ENCODE measurements around the gene LRRC41. TPM values are rescaled to one million over a fixed set of nuclear protein-coding genes. Genes with fewer than 3 reads are reported as not detected.

Gene LRRC41
- total and polyA plus RNA-seq, 7 experiments from 2014 or later, result 34.4 to 63.4 (median 40.4) TPM

DNA sequence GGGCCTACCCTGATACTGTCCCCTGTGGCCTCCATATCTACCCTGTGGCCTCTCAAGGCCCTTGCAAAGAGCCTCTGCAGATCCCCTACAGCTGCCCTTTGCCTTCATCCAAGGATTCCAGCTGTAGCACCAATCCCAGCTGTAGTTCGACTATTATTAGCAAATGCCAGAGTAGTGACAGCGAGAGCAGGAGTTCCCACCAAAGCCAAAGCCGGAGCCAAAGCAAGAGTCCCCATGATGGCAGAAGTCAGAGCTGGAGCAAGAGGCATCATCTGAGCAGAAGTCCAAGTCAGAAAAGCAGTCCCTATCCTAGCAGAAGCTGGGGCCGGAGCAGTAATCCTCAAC lies 39.9 kb upstream of the LRRC41 start:
- ATAC-seq (no peak), DNase-seq (no peak)
- Mint-ChIP-seq H3K4me3 (no peak overlapping the region), H3K36me3 (peaks cover 4 to 40% (median 8%) of the 10 kb centered on the region in 5 donors), H3K9me3 (peaks cover 0 to 5% (median 0%) of the 10 kb centered on the region in 11 donors), H3K27me3 (no peaks in the 10 kb centered on the region), H3K4me1 (peaks cover 35 to 60% (median 49%) of the 10 kb centered on the region in 7 donors), H3K27ac (peak overlapping the region; percentile 8 to 100 (median 98))
- intact Hi-C loops (cut with micrococcal nuclease), result loop anchor here in 1 of 2 donors (10.0 kb wide), 1 partner anchor 59 kb away; no protein-coding TSS in a partner anchor
- H3K4me1 ChIP-seq (ENCODE audit: control insufficient read depth in 2 of 2, insufficient read depth in 2 of 2, low read length in 2 of 2), result peaks cover 5% of the 10 kb centered on the region in 2 donors
- H3K27ac ChIP-seq (ENCODE audit: low read depth, low read length), result peak overlapping the region; percentile 97
- ChIA-PET CTCF (no interaction called here), POLR2A (no interaction called here)
- H3K9me3 ChIP-seq (ENCODE audit: control insufficient read depth in 2 of 3, low read length in 3 of 3), result no peaks in the 10 kb centered on the region
- peaks cover 0 to 47% (median 0%) of the 10 kb centered on the region in 3 experiments for H3K36me3 ChIP-seq (ENCODE audit: control insufficient read depth in 2 of 3, insufficient read depth in 3 of 3, low read length in 3 of 3)
- no peaks in the 10 kb centered on the region for H3K27me3 ChIP-seq (ENCODE audit: control insufficient read depth in 2 of 2, insufficient read depth in 2 of 2, low read length in 2 of 2)
- no peak overlapping the region for H3K4me3 ChIP-seq (ENCODE audit: low read length)

DNA sequence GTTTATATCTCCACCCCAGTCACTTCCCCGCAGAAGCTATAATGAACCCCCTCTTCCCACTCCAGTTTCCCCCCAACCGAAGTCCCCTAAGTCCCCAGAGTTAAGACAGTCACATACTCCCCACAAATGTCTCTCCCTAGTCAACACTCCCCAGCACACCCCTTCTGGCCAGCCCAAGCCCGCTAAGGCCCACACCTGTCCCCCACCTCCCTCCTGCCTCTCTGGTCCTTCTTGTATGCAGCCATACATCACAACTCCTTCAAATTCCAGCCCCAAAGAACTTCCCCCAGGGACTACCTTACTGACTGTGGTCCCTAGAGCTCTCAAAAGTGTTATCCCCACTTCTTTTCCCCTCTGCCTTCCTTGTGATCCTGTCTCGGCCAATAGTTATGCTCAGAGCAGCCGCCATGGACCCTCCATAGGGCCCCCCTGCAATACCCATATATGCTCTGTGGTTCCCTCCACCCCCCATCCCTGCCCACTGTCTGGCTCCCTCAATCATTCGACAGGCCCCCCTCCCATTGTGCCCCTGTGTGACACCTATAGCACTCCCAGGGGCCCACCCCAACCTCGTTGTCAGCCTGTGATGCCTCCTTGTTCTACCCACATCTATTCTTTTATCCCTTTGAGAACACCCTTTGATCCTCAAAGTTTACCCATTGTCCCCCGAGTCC lies 39.4 kb upstream of the LRRC41 start:
- intact Hi-C loops (cut with micrococcal nuclease), result loop anchor here in 1 of 2 donors (10.0 kb wide), 1 partner anchor 58 kb away; no protein-coding TSS in a partner anchor
- peak overlapping the region in 7 of 10 donors; percentile 3 to 100 (median 100) for H3K4me3 Mint-ChIP-seq
- ATAC-seq, result no peak
- peaks cover 31 to 55% (median 44%) of the 10 kb centered on the region in 7 donors for H3K4me1 Mint-ChIP-seq
- Histone ChIP-seq H3K27me3 (ENCODE audit: control insufficient read depth in 2 of 2, insufficient read depth in 2 of 2, low read length in 2 of 2) (no peaks in the 10 kb centered on the region), H3K9me3 (ENCODE audit: control insufficient read depth in 2 of 3, low read length in 3 of 3) (no peaks in the 10 kb centered on the region), H3K27ac (ENCODE audit: low read depth, low read length) (peak overlapping the region; percentile 97), H3K4me1 (ENCODE audit: control insufficient read depth in 2 of 2, insufficient read depth in 2 of 2, low read length in 2 of 2) (peaks cover 5% of the 10 kb centered on the region in 2 donors), H3K4me3 (ENCODE audit: low read length) (no peak overlapping the region), H3K36me3 (ENCODE audit: control insufficient read depth in 2 of 3, insufficient read depth in 3 of 3, low read length in 3 of 3) (peaks cover 0 to 45% (median 0%) of the 10 kb centered on the region in 3 experiments)
- peaks cover 3 to 35% (median 4%) of the 10 kb centered on the region in 5 donors for H3K36me3 Mint-ChIP-seq
- CTCF ChIA-PET, result interaction anchor here (1.2 kb wide), 1 partner anchor 8 kb away, joined by 4 read pairs; no protein-coding TSS in a partner anchor
- H3K27me3 Mint-ChIP-seq, result no peaks in the 10 kb centered on the region
- no peak for DNase-seq
- peak overlapping the region; percentile 46 to 100 (median 100) for H3K27ac Mint-ChIP-seq
- POLR2A ChIA-PET, result interaction anchor here (0.5 to 1.5 kb wide), 2 partner anchors 22 to 40 kb away, joined by 4 to 6 read pairs; no protein-coding TSS in a partner anchor
- H3K9me3 Mint-ChIP-seq, result peaks cover 0 to 5% (median 0%) of the 10 kb centered on the region in 11 donors

- Mint-ChIP-seq H3K9me3 (peaks cover 0 to 5% (median 0%) of the 10 kb centered on the region in 11 donors), H3K4me3 (peak overlapping the region; percentile 69 to 100 (median 100)), H3K4me1 (peaks cover 27 to 55% (median 44%) of the 10 kb centered on the region in 7 donors), H3K27me3 (no peaks in the 10 kb centered on the region), H3K27ac (peak overlapping the region; percentile 87 to 100 (median 100)), H3K36me3 (peaks cover 3 to 30% (median 4%) of the 10 kb centered on the region in 5 donors)
- ChIA-PET POLR2A (interaction anchor here (0.5 to 1.5 kb wide), 2 partner anchors 22 to 39 kb away, joined by 4 to 6 read pairs; no protein-coding TSS in a partner anchor), CTCF (interaction anchor here (0.8 to 1.2 kb wide), 3 partner anchors 8 to 96 kb away, joined by 3 to 4 read pairs (median 3); no protein-coding TSS in a partner anchor)
- Histone ChIP-seq H3K36me3 (ENCODE audit: control insufficient read depth in 2 of 3, insufficient read depth in 3 of 3, low read length in 3 of 3) (peaks cover 0 to 39% (median 0%) of the 10 kb centered on the region in 3 experiments), H3K4me1 (ENCODE audit: control insufficient read depth in 2 of 2, insufficient read depth in 2 of 2, low read length in 2 of 2) (peaks cover 5% of the 10 kb centered on the region in 2 donors), H3K4me3 (ENCODE audit: low read length) (no peak overlapping the region), H3K27me3 (ENCODE audit: control insufficient read depth in 2 of 2, insufficient read depth in 2 of 2, low read length in 2 of 2) (no peaks in the 10 kb centered on the region), H3K27ac (ENCODE audit: low read depth, low read length) (peak overlapping the region; percentile 97), H3K9me3 (ENCODE audit: control insufficient read depth in 2 of 3, low read length in 3 of 3) (no peaks in the 10 kb centered on the region)
- intact Hi-C loops (cut with micrococcal nuclease), result loop anchor here in 1 of 2 donors (10.0 kb wide), 1 partner anchor 57 kb away; no protein-coding TSS in a partner anchor
- DNase-seq, result peak in 2 of 9 donors; percentile 12 to 14
- no peak for ATAC-seq
Measured at GRCh38 chr1:46342084-46342656, 38.8 kb upstream of the LRRC41 start.

DNA sequence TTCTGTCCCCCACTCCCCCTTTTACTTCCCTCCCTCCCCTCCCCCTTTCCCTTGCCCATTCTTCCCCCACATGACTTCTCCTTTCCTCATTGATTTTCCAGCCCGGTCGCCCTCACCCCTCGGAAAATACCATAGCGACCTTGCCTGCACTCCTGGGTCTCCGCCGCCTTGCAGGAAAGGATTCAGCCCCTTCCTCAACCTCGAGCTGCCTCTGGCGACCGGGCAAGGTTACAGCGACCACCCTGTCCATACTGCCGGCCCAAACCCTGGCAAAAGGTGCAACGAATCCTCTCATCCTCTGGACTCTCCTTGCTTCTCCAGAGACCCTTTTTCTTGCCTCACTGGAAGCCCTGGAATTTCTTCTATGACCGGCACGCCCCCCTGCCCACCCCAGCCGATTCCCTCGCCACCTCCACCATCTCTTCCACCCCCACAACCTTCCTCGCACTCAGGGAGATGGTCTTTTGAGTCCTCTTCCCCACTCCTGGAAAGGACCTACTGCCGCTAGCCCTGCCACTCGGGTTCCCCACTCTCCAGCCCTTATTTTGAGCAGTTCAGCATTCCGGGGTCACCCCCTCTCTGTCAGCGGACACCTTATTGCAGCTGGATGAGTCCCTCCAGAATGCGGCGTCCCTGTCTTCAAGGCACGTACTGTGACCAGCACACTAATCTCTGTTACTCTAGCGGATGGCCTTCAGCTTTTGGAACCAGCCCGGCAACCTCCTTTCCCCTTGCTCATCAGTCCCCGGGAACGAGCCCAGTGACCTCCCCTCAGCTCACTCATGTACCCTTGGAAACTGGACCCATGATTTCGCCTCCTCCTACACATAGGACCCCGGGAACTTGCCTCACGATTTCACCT lies 38.0 kb upstream of the LRRC41 start:
- H3K4me3 Mint-ChIP-seq, result peak overlapping the region; percentile 84 to 100 (median 100)

GRCh38 chr1:46340404-46341221 lies 37.2 kb upstream of the LRRC41 start, which contains the start of gene NSUN4:
Gene NSUN4, plus strand, starts transcription at chr1:46340807. Its CDS starts 20 bp downstream, at chr1:46340827.
- Histone ChIP-seq H3K4me1 (ENCODE audit: control insufficient read depth in 2 of 2, insufficient read depth in 2 of 2, low read length in 2 of 2) (peaks cover 5% of the 10 kb centered on the region in 2 donors), H3K36me3 (ENCODE audit: control insufficient read depth in 2 of 3, insufficient read depth in 3 of 3, low read length in 3 of 3) (peaks cover 0 to 30% (median 0%) of the 10 kb centered on the region in 3 experiments), H3K27ac (ENCODE audit: low read depth, low read length) (peak within 1 kb of the TSS; percentile 97), H3K4me3 (ENCODE audit: low read length) (peak within 1 kb of the TSS; percentile 93), H3K27me3 (ENCODE audit: control insufficient read depth in 2 of 2, insufficient read depth in 2 of 2, low read length in 2 of 2) (no peaks in the 10 kb centered on the region), H3K9me3 (ENCODE audit: control insufficient read depth in 2 of 3, low read length in 3 of 3) (no peaks in the 10 kb centered on the region)
- Mint-ChIP-seq H3K27me3 (no peaks in the 10 kb centered on the region), H3K36me3 (peaks cover 3 to 21% (median 4%) of the 10 kb centered on the region in 5 donors), H3K27ac (peak within 1 kb of the TSS; percentile 95 to 100 (median 100)), H3K4me1 (peaks cover 27 to 54% (median 42%) of the 10 kb centered on the region in 7 donors), H3K9me3 (peaks cover 0 to 5% (median 0%) of the 10 kb centered on the region in 11 donors), H3K4me3 (peak within 1 kb of the TSS; percentile 84 to 100 (median 100))
- intact Hi-C loops (cut with micrococcal nuclease), result loop anchor here (1.0 to 10.0 kb wide), 4 partner anchors 8 to 93 kb away; partner anchors contain the start of genes LRRC41 (in 2 of the 2), RAD54L (in 2 of the 2) and UQCRH (in 2 of the 2)
- POLR2A ChIA-PET, result interaction anchor here (1.1 to 2.0 kb wide), 4 partner anchors 10 to 94 kb away, joined by 3 to 12 read pairs (median 6); partner anchors contain the start of genes LRRC41, RAD54L and UQCRH
- ATAC-seq (peak; percentile 93), DNase-seq (peak; percentile 74 to 88 (median 85))
- CTCF ChIA-PET, result no interaction called here

More for the DNA sequence above, 38.0 kb upstream of the LRRC41 start:
- H3K4me3 ChIP-seq (ENCODE audit: low read length), result peak overlapping the region; percentile 93
- H3K9me3 Mint-ChIP-seq, result peaks cover 0 to 5% (median 0%) of the 10 kb centered on the region in 11 donors
- peaks cover 27 to 55% (median 42%) of the 10 kb centered on the region in 7 donors for H3K4me1 Mint-ChIP-seq
- H3K27ac ChIP-seq (ENCODE audit: low read depth, low read length), result peak overlapping the region; percentile 97
- H3K27ac Mint-ChIP-seq, result peak overlapping the region; percentile 95 to 100 (median 100)
- no peaks in the 10 kb centered on the region for H3K27me3 Mint-ChIP-seq
- peak in 2 of 9 donors; percentile 10 to 15 for DNase-seq
- H3K36me3 ChIP-seq (ENCODE audit: control insufficient read depth in 2 of 3, insufficient read depth in 3 of 3, low read length in 3 of 3), result peaks cover 0 to 32% (median 0%) of the 10 kb centered on the region in 3 experiments
- ATAC-seq, result no peak
- intact Hi-C loops (cut with micrococcal nuclease), result loop anchor here in 1 of 2 donors (10.0 kb wide), 1 partner anchor 57 kb away; no protein-coding TSS in a partner anchor
- ChIA-PET POLR2A (interaction anchor here (1.4 to 2.0 kb wide), 4 partner anchors 9 to 94 kb away, joined by 4 to 12 read pairs (median 7); partner anchors contain the start of genes LRRC41, RAD54L and UQCRH), CTCF (interaction anchor here (0.8 to 1.2 kb wide), 3 partner anchors 9 to 95 kb away, joined by 3 to 4 read pairs (median 3); no protein-coding TSS in a partner anchor)
- H3K4me1 ChIP-seq (ENCODE audit: control insufficient read depth in 2 of 2, insufficient read depth in 2 of 2, low read length in 2 of 2), result peaks cover 5% of the 10 kb centered on the region in 2 donors
- H3K27me3 ChIP-seq (ENCODE audit: control insufficient read depth in 2 of 2, insufficient read depth in 2 of 2, low read length in 2 of 2), result no peaks in the 10 kb centered on the region
- peaks cover 3 to 26% (median 4%) of the 10 kb centered on the region in 5 donors for H3K36me3 Mint-ChIP-seq
- no peaks in the 10 kb centered on the region for H3K9me3 ChIP-seq (ENCODE audit: control insufficient read depth in 2 of 3, low read length in 3 of 3)
